H9 (cell line): Measurements from ENCODE around the gene IL15RA. TPM values are rescaled to one million over a fixed set of nuclear protein-coding genes. Genes with fewer than 3 reads are reported as not detected.

Source experiments
- DNase-seq: peaks from one replicate; pipeline ENCODE4 v3.0.0-alpha.2; 2017
- H2AFZ ChIP-seq: one replicate; pipeline ENCODE4 v1.6.1; 2013; ENCODE audit warnings: mild to moderate bottlenecking, low read length, control low read depth, moderate library complexity
- H2AK5ac ChIP-seq: 2 replicates; pipeline ENCODE4 v1.6.1; 2013; ENCODE audit warnings: low read length, control low read depth, mixed read lengths; ENCODE audit not compliant: insufficient read length
- H2BK120ac ChIP-seq: one replicate; pipeline ENCODE4 v1.6.1; 2013; ENCODE audit warnings: low read depth, mild to moderate bottlenecking, low read length, control low read depth, inconsistent platforms; ENCODE audit not compliant: poor library complexity, severe bottlenecking
- H2BK12ac ChIP-seq: 2 replicates; pipeline ENCODE4 v1.6.1; 2013; ENCODE audit warnings: low read length, control low read depth, mixed read lengths, low read depth; ENCODE audit not compliant: insufficient read length
- H2BK15ac ChIP-seq: 2 replicates; pipeline ENCODE4 v1.6.1; 2013; ENCODE audit warnings: low read depth, low read length, control low read depth
- H2BK20ac ChIP-seq: one replicate; pipeline ENCODE4 v1.6.1; 2013; ENCODE audit warnings: low read depth, mild to moderate bottlenecking, low read length, control low read depth, inconsistent platforms; ENCODE audit not compliant: poor library complexity, severe bottlenecking
- H2BK5ac ChIP-seq: 2 replicates; pipeline ENCODE4 v1.6.1; 2013; ENCODE audit warnings: low read length, control low read depth, mixed read lengths; ENCODE audit not compliant: insufficient read length
- H3K14ac ChIP-seq: 2 replicates; pipeline ENCODE4 v1.6.1; 2013; ENCODE audit warnings: low read length, control low read depth; ENCODE audit not compliant: insufficient read depth
- H3K18ac ChIP-seq: 2 replicates; pipeline ENCODE4 v1.6.1; 2013; ENCODE audit warnings: low read depth, mild to moderate bottlenecking, mixed read lengths, low read length, control low read depth; ENCODE audit not compliant: insufficient read length
- H3K23ac ChIP-seq: 2 replicates; pipeline ENCODE4 v1.6.1; 2013; ENCODE audit warnings: low read length, control low read depth, mixed read lengths, low read depth; ENCODE audit not compliant: insufficient read length
- H3K23me2 ChIP-seq: 2 replicates; pipeline ENCODE4 v1.6.1; 2013; ENCODE audit warnings: low read depth, mild to moderate bottlenecking, mixed read lengths, low read length, control low read depth; ENCODE audit not compliant: insufficient read length, poor library complexity, severe bottlenecking
- H3K27ac ChIP-seq: 2 replicates; pipeline ENCODE4 v1.5.1; 2013; ENCODE audit warnings: low read length, control low read depth, mixed read lengths, low read depth; ENCODE audit not compliant: insufficient read length
- H3K27me3 ChIP-seq: 2 replicates; pipeline ENCODE4 v1.6.1; 2013; ENCODE audit warnings: low read length, control low read depth, inconsistent platforms; ENCODE audit not compliant: insufficient read depth
- H3K4ac ChIP-seq: 2 replicates; pipeline ENCODE4 v1.6.1; 2013; ENCODE audit warnings: low read depth, mild to moderate bottlenecking, control low read depth, inconsistent platforms, low read length, moderate library complexity
- H3K4me1 ChIP-seq: 2 replicates; pipeline ENCODE4 v1.6.1; 2013; ENCODE audit warnings: low read length, control low read depth, inconsistent platforms; ENCODE audit not compliant: insufficient read depth
- H3K4me2 ChIP-seq: 2 replicates; pipeline ENCODE4 v1.6.1; 2013; ENCODE audit warnings: low read length, control low read depth, mixed read lengths; ENCODE audit not compliant: insufficient read length, insufficient read depth
- H3K56ac ChIP-seq: 2 replicates; pipeline ENCODE4 v1.6.1; 2013; ENCODE audit warnings: low read depth, mild to moderate bottlenecking, mixed read lengths, low read length, control low read depth; ENCODE audit not compliant: insufficient read length
- H3K79me1 ChIP-seq: 2 replicates; pipeline ENCODE4 v1.6.1; 2013; ENCODE audit warnings: low read depth, mild to moderate bottlenecking, moderate library complexity, low read length, control low read depth, inconsistent platforms; ENCODE audit not compliant: insufficient read depth, poor library complexity, severe bottlenecking
- H3K79me2 ChIP-seq: 2 replicates; pipeline ENCODE4 v1.6.1; 2013; ENCODE audit warnings: low read length, control low read depth, inconsistent platforms; ENCODE audit not compliant: insufficient read depth
- H3K9ac ChIP-seq: 2 replicates; pipeline ENCODE4 v1.6.1; 2013; ENCODE audit warnings: low read length, control low read depth, mixed read lengths; ENCODE audit not compliant: insufficient read length; ENCODE audit errors: extremely low read depth
- H3K9me3 ChIP-seq: one replicate; pipeline ENCODE4 v1.6.1; 2013; ENCODE audit warnings: low read depth, low read length, inconsistent platforms; ENCODE audit not compliant: control insufficient read depth
- H3T11ph ChIP-seq: one replicate; pipeline ENCODE4 v1.6.1; 2013; ENCODE audit warnings: mild to moderate bottlenecking, low read length, control low read depth, inconsistent platforms
- H4K20me1 ChIP-seq: one replicate; pipeline ENCODE4 v1.6.1; 2013; ENCODE audit not compliant: control insufficient read depth, insufficient read length, insufficient read depth
- H4K5ac ChIP-seq: 2 replicates; pipeline ENCODE4 v1.6.1; 2013; ENCODE audit warnings: low read depth, mild to moderate bottlenecking, mixed read lengths, low read length, control low read depth; ENCODE audit not compliant: insufficient read length
- H4K8ac ChIP-seq: replicated peaks from 2 replicates; pipeline ENCODE4 v1.6.1; 2013; ENCODE audit warnings: low read length, control low read depth, mixed read lengths, low read depth; ENCODE audit not compliant: insufficient read length
- H4K91ac ChIP-seq: 2 replicates; pipeline ENCODE4 v1.6.1; 2013; ENCODE audit warnings: low read depth, mild to moderate bottlenecking, moderate library complexity, mixed read lengths, low read length, control low read depth; ENCODE audit not compliant: insufficient read length
- H3K27ac Mint-ChIP-seq, 3 experiments: 2 replicates in 2 of 3; 3 replicates in 1 of 3; pipeline ENCODE4 v1.8.0; 2020 to 2021; ENCODE audit warnings: mixed read lengths in 3 of 3, mild to moderate bottlenecking in 1 of 3, moderate library complexity in 1 of 3
- H3K27me3 Mint-ChIP-seq: 2 replicates; pipeline ENCODE4 v1.8.0; 2021; ENCODE audit warnings: low read depth, mild to moderate bottlenecking, moderate library complexity, mixed read lengths
- H3K36me3 Mint-ChIP-seq, 3 experiments: 2 replicates in 2 of 3; 3 replicates in 1 of 3; pipeline ENCODE4 v1.8.0; 2020 to 2021; ENCODE audit warnings: low read depth in 3 of 3, mixed read lengths in 3 of 3; ENCODE audit not compliant: insufficient read depth in 1 of 3
- H3K4me1 Mint-ChIP-seq, 2 experiments: 2 replicates each; pipeline ENCODE4 v1.8.0; 2020; ENCODE audit warnings: mixed read lengths in 2 of 2
- H3K4me3 Mint-ChIP-seq, 2 experiments: 2 replicates in 1 of 2; 3 replicates in 1 of 2; pipeline ENCODE4 v1.8.0; 2020 to 2021; ENCODE audit warnings: mild to moderate bottlenecking in 2 of 2, mixed read lengths in 2 of 2, moderate library complexity in 1 of 2
- H3K9me3 Mint-ChIP-seq, 2 experiments: 2 replicates in 1 of 2; 3 replicates in 1 of 2; pipeline ENCODE4 v1.8.0; 2020; ENCODE audit warnings: mild to moderate bottlenecking in 2 of 2, mixed read lengths in 2 of 2, moderate library complexity in 1 of 2
- CTCF ChIP-seq: fragments of 200-600 bp; sonication (generic); conservative IDR thresholded peaks from 3 replicates; pipeline ENCODE4 v1.8.0; 2021; ENCODE audit warnings: antibody characterized with exemption, mild to moderate bottlenecking
- WGBS: extraction: QIAGEN DNeasy Blood & Tissue Kit; methylation state at CpG from one replicate; pipeline ENCODE4 v1.1.7; 2013; ENCODE audit warnings: missing lambda C conversion rate, low lambda C conversion rate, mixed read lengths; ENCODE audit not compliant: insufficient read length; ENCODE audit errors: extremely low coverage; 5-methylcytosine and 5-hydroxymethylcytosine counted together
- total RNA-seq: library from RNA; stranded (reverse); gene quantifications from 2 replicates; pipeline ENCODE4 v1.2.1, GENCODE V29; 2021

The IL15RA gene
- total RNA-seq, 1 experiment from 2014 or later = 0.31 TPM

GRCh38 chr10:5942001-5942400 lies 35.3 kb downstream of the IL15RA start:
- no peak for DNase-seq
- WGBS = no CpG with 5 or more reads among the region's 13 CpGs
- no peak overlapping the region for H3K27ac ChIP-seq
- H4K91ac ChIP-seq = no peak overlapping the region
- Mint-ChIP-seq H3K4me3 (no peak overlapping the region), H3K4me1 (peaks cover 25 to 33% of the 10 kb centered on the region in 2 experiments), H3K36me3 (peaks cover 4 to 20% (median 17%) of the 10 kb centered on the region in 3 experiments; a peak in 6 of 7 replicates), H3K9me3 (no peaks in the 10 kb centered on the region), H3K27me3 (peaks cover 3% of the 10 kb centered on the region), H3K27ac (no peak overlapping the region)
- H3K4ac ChIP-seq = no peak overlapping the region
- H3K18ac ChIP-seq = no peak overlapping the region
- no peak overlapping the region for H3K9ac ChIP-seq
- H2BK12ac ChIP-seq = no peak overlapping the region
- H2AFZ ChIP-seq = no peak overlapping the region
- no peak overlapping the region for H3K14ac ChIP-seq
- H3T11ph ChIP-seq = no peak overlapping the region
- H3K23ac ChIP-seq = no peak overlapping the region
- no peak overlapping the region for H2BK120ac ChIP-seq
- H3K23me2 ChIP-seq = peaks cover 3% of the 10 kb centered on the region
- no peak overlapping the region for H4K5ac ChIP-seq
- H4K8ac ChIP-seq = no peak overlapping the region
- H3K4me1 ChIP-seq = peaks cover 8% of the 10 kb centered on the region; the same call in 1 of the 2 replicates
- H3K9me3 ChIP-seq = no peaks in the 10 kb centered on the region
- no peak overlapping the region for H2BK5ac ChIP-seq
- no peak overlapping the region for H2AK5ac ChIP-seq
- H2BK20ac ChIP-seq = no peak overlapping the region
- H3K4me2 ChIP-seq = no peak overlapping the region
- H3K79me1 ChIP-seq = no peaks in the 10 kb centered on the region
- H3K27me3 ChIP-seq = no peaks in the 10 kb centered on the region
- no peaks in the 10 kb centered on the region for H3K79me2 ChIP-seq
- H2BK15ac ChIP-seq = no peak overlapping the region
- no peaks in the 10 kb centered on the region for H4K20me1 ChIP-seq
- H3K56ac ChIP-seq = no peak overlapping the region
- no peak for TF ChIP-seq CTCF
